GM12892 (cell line): ENCODE data around the gene KIR2DL1.

Experiments used
- POLR2A ChIP-seq: IDR thresholded peaks from 2 replicates; pipeline ENCODE4 v1.6.1; 2011; ENCODE audit warnings: low read depth, low read length, control low read depth
- POLR2AphosphoS5 ChIP-seq: IDR thresholded peaks from 2 replicates; pipeline ENCODE4 v1.6.1; 2011; ENCODE audit warnings: low read depth, low read length, control low read depth

DNA sequence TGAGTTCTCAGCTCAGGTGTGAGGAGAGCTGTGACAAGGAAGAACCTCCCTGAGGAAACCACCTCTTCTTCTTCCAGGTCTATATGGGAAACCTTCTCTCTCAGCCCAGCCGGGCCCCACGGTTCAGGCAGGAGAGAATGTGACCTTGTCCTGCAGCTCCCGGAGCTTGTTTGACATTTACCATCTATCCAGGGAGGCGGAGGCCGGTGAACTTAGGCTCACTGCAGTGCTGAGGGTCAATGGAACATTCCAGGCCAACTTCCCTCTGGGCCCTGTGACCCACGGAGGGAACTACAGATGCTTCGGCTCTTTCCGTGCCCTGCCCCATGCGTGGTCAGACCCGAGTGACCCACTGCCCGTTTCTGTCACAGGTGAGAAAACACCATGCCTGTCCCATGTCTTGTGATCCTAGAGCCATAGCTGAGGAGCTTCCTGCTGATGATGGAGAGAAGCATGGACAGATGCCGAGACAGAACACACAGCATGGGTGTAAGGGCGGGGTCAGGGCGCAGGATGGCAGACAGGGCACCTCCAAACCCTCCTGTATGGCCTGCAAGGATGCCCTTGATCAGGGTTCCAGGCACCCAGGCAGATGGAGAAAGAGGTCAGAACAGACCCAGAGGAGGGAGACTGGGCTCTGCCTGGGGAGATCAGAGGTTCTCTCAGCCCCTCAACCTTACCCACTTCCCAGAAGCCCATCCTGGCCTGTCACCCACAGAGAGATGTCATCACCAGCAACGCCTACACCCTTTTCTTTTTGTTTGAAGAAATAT is 40.0 kb upstream of the KIR2DL1 start:
- no peak for TF ChIP-seq POLR2A
- TF ChIP-seq POLR2AphosphoS5, result no peak
